GM10248 (cell line): ENCODE results near the gene ARHGAP29.

ENCODE experiments used
- CTCF ChIA-PET: fragments of 300-600 bp; sonication (Branson Sonifier 250); formaldehyde crosslinking; extraction: SDS; loops from one replicate; lab custom pipeline; 2021; ENCODE audit warnings: antibody characterized with exemption; lab: Yijun Ruan, JAX
- POLR2A ChIA-PET: fragments of 350-650 bp; sonication (Branson Sonifier 250); formaldehyde crosslinking; extraction: SDS; loops from one replicate; lab custom pipeline; 2020; ENCODE audit warnings: antibody characterized with exemption; lab: Yijun Ruan, JAX
- DNase-seq: peaks from one replicate; pipeline ENCODE4 v3.0.0; 2012; ENCODE audit errors: extremely low spot score
- CTCF ChIP-seq: IDR thresholded peaks from 2 replicates; pipeline ENCODE4 v1.5.1; 2012; ENCODE audit warnings: mild to moderate bottlenecking, low read depth; ENCODE audit errors: extremely low read depth, missing control alignments, control extremely low read depth

Gene ARHGAP29

GRCh38 chr1:94265906-94266305, 28.5 kb upstream of the ARHGAP29 start:
- ChIA-PET POLR2A (no interaction called here), CTCF (no interaction called here)
- DNase-seq: no peak
- TF ChIP-seq CTCF: no peak

GRCh38 chr1:94265011-94265422, 27.6 kb upstream of the ARHGAP29 start:
- DNase-seq: no peak
- ChIA-PET POLR2A (no interaction called here), CTCF (interaction anchor here (0.9 to 2.0 kb wide), 2 partner anchors 9 to 11 kb away, joined by 4 to 7 read pairs; no protein-coding TSS in a partner anchor)
- TF ChIP-seq CTCF: no peak

- TF ChIP-seq CTCF: no peak
- ChIA-PET POLR2A (no interaction called here), CTCF (interaction anchor here (0.8 to 2.6 kb wide), 6 partner anchors 9 to 75 kb away, joined by 3 to 8 read pairs (median 4); no protein-coding TSS in a partner anchor)
- no peak for DNase-seq
Measured at GRCh38 chr1:94260635-94261387, 23.4 kb upstream of the ARHGAP29 start.

GRCh38 chr1:94259635-94260289, 22.4 kb upstream of the ARHGAP29 start:
- no peak for TF ChIP-seq CTCF
- ChIA-PET CTCF (interaction anchor here (1.4 to 2.6 kb wide), 4 partner anchors 10 to 76 kb away, joined by 3 to 8 read pairs (median 6); no protein-coding TSS in a partner anchor), POLR2A (no interaction called here)
- no peak for DNase-seq

- no peak for TF ChIP-seq CTCF
- DNase-seq: no peak
- ChIA-PET CTCF (interaction anchor here (2.5 to 2.6 kb wide), 2 partner anchors 11 to 77 kb away, joined by 8 read pairs; no protein-coding TSS in a partner anchor), POLR2A (no interaction called here)
Measured at GRCh38 chr1:94258873-94259331, 21.5 kb upstream of the ARHGAP29 start.

GRCh38 chr1:94257444-94257843, 20.1 kb upstream of the ARHGAP29 start:
- ChIA-PET CTCF (no interaction called here), POLR2A (no interaction called here)
- no peak for DNase-seq
- TF ChIP-seq CTCF: no peak
